HG03342 (cell line): ENCODE data around the gene FBXL16.

Experiments
- ATAC-seq: cut with Tn5 transposase; IDR thresholded peaks from one replicate; pipeline ENCODE4 v1.9.1; 2021; ENCODE audit warnings: mild to moderate bottlenecking, moderate library complexity; ENCODE audit not compliant: unreplicated experiment

The FBXL16 gene

GRCh38 chr16:645852-646678 lies 59.5 kb downstream of the FBXL16 start:
- no peak for ATAC-seq

- ATAC-seq = no peak
Observed at GRCh38 chr16:644556-644955, 61.0 kb downstream of the FBXL16 start.

GRCh38 chr16:643050-643368 lies 62.6 kb downstream of the FBXL16 start:
- no peak for ATAC-seq
